HEK293T (cell line): Measurements from ENCODE around the gene TBX5.

Experiments
- ELF4 ChIP-seq: fragments of 450-650 bp; IDR thresholded peaks from 2 replicates; pipeline ENCODE4 v1.6.1; 2017; ENCODE audit warnings: antibody characterized with exemption
- FOXM1 ChIP-seq: fragments of 450-650 bp; IDR thresholded peaks from 2 replicates; pipeline ENCODE4 v1.6.1; 2017; ENCODE audit warnings: mild to moderate bottlenecking, borderline replicate concordance
- LEF1 ChIP-seq: fragments of 450-650 bp; IDR thresholded peaks from 2 replicates; pipeline ENCODE4 v1.6.1; 2017; ENCODE audit warnings: mild to moderate bottlenecking, borderline replicate concordance
- NFRKB ChIP-seq: fragments of 450-650 bp; IDR thresholded peaks from 2 replicates; pipeline ENCODE4 v1.6.1; 2016; ENCODE audit warnings: mild to moderate bottlenecking, moderate library complexity
- SP1 ChIP-seq: fragments of 450-650 bp; IDR thresholded peaks from 2 replicates; pipeline ENCODE4 v1.6.1; 2017
- SUZ12 ChIP-seq: fragments of 450-650 bp; IDR thresholded peaks from 2 replicates; pipeline ENCODE4 v1.6.1; 2016; ENCODE audit warnings: mild to moderate bottlenecking
- ZNF384 ChIP-seq: fragments of 450-650 bp; IDR thresholded peaks from 2 replicates; pipeline ENCODE4 v1.6.1; 2016

- no peak for TF ChIP-seq FOXM1
- TF ChIP-seq ZNF384 = no peak
- no peak for TF ChIP-seq SUZ12
- TF ChIP-seq ELF4 = no peak
- no peak for TF ChIP-seq LEF1
- TF ChIP-seq NFRKB = no peak
- TF ChIP-seq SP1 = no peak
Measured at GRCh38 chr12:114343585-114344302, 62.2 kb downstream of the TBX5 start.
